ENCODE data around the gene TMEM203. TPM values are rescaled to one million over a fixed set of nuclear protein-coding genes. Genes with fewer than 3 reads are reported as not detected.

The TMEM203 gene
- total and polyA plus RNA-seq, 2 experiments from 2014 or later = 32.7 to 53.4 TPM

DNA sequence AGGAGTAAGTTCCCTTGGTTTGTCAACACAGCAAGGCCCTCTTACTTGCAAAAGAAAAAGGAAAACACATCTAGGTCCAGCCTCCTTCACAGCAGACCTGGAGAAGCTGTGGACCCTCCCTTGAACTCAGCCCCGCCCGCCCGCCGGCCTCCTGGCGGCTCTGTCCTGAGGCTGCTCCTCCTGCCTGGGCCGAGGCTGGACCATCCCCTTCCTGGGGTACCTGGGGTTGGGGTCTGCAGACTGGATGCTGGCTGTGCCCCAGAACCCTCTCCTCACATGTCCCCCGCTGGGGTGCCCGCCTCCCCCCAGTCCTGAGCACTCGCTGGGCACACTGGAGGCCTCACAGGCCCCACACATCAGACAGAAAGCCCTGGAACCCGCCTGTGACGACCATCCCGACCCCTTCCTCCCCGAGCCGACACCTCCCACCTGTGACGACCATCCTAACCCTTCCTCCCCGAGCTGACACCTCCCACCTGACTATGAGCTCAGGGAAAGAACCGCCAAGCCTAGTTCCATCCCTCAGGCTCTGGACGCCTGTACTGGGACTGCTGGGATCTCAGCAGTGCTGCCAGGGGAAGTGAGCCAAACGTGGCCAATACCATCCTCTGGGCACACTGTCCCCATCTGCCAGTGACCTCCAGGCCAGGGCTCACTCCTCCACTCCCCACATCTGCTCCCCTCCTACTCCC is 26.4 kb downstream of the TMEM203 start:
- Histone ChIP-seq H3K4me1 (ENCODE audit: insufficient read depth) (no peaks in the 10 kb centered on the region), H3F3A (replicated peaks; ENCODE audit: low read depth) (peaks cover 7% of the 10 kb centered on the region; the same call in 1 of the 2 replicates), H3K4me3 (no peak overlapping the region), H3K4me2 (no peak overlapping the region), H3K36me3 (ENCODE audit: insufficient read depth) (no peaks in the 10 kb centered on the region), H3K79me2 (replicated peaks; ENCODE audit: insufficient read depth) (no peaks in the 10 kb centered on the region), H2AFZ (no peak overlapping the region), H3K27me3 (ENCODE audit: insufficient read depth) (no peaks in the 10 kb centered on the region), H3K27ac (ENCODE audit: low read depth) (no peak overlapping the region), H3K9me2 (ENCODE audit: insufficient read depth) (no peaks in the 10 kb centered on the region), H4K20me1 (replicated peaks; ENCODE audit: insufficient read depth) (no peaks in the 10 kb centered on the region)
- TF ChIP-seq JUNB (IDR thresholded peaks at IDR 0.05; ENCODE audit: unreplicated experiment) = no peak
- Mint-ChIP-seq H3K4me1 (no peaks in the 10 kb centered on the region; the same call in 1 of the 3 replicates), H3K27ac (no peak overlapping the region), H3K4me3 (no peak overlapping the region), H3K27me3 (ENCODE audit: insufficient read depth, low read depth, poor library complexity) (peaks cover 4% of the 10 kb centered on the region), H3K36me3 (ENCODE audit: low read depth) (peaks cover 21% of the 10 kb centered on the region), H3K9me3 (no peaks in the 10 kb centered on the region)
- no peak for ATAC-seq
- no peak for DNase-seq (ENCODE audit: low spot score)

DNA sequence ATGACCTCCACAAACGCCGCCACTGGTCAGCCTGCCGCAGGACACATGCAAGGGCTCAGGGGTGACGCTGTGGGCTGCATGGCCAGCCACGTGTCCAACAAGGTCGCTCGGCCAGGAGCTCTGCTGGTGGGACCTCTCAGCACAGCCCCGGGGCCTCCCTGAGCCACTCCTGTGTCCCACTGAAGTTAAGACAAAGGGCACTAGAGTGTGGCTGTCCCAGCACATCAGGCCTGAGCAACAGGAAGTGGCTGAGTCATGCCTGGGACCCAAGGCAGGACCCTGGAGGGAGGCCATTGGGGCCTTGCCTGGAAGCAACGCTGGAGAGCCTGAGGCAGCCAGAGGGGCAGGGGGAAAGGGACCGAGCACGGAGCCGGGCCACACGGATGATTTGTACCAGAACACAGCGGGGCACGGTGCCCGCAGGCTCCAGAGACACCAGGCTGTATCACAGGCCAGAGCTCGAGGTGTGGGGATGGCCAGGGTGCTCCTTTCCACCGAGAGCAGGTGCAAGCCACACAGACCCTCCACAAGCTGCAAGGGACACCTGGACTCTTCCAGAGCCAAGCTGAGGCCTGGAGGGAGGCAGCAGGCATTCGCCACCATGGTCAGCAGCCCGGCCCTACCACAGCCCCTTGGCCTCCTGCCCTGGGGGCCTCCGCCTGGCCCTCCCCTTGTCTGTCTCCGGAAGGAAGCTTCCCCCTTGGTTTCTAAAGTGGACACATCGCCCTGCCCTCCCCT is 27.1 kb downstream of the TMEM203 start:
- H2AFZ ChIP-seq = no peak overlapping the region
- peaks cover 7% of the 10 kb centered on the region; the same call in 1 of the 2 replicates for H3F3A ChIP-seq (replicated peaks; ENCODE audit: low read depth)
- no peaks in the 10 kb centered on the region; the same call in 1 of the 3 replicates for H3K4me1 Mint-ChIP-seq
- no peaks in the 10 kb centered on the region for H3K79me2 ChIP-seq (replicated peaks; ENCODE audit: insufficient read depth)
- no peak for DNase-seq (ENCODE audit: low spot score)
- ATAC-seq = no peak
- no peaks in the 10 kb centered on the region for H3K27me3 ChIP-seq (ENCODE audit: insufficient read depth)
- H3K36me3 ChIP-seq (ENCODE audit: insufficient read depth) = no peaks in the 10 kb centered on the region
- no peaks in the 10 kb centered on the region for H4K20me1 ChIP-seq (replicated peaks; ENCODE audit: insufficient read depth)
- H3K9me3 Mint-ChIP-seq = no peaks in the 10 kb centered on the region
- H3K27ac Mint-ChIP-seq = no peak overlapping the region
- H3K4me3 Mint-ChIP-seq = no peak overlapping the region
- no peak overlapping the region for H3K4me3 ChIP-seq
- H3K27ac ChIP-seq (ENCODE audit: low read depth) = no peak overlapping the region
- H3K4me2 ChIP-seq = no peak overlapping the region
- H3K27me3 Mint-ChIP-seq (ENCODE audit: insufficient read depth, low read depth, poor library complexity) = peaks cover 6% of the 10 kb centered on the region
- peaks cover 16% of the 10 kb centered on the region for H3K36me3 Mint-ChIP-seq (ENCODE audit: low read depth)
- no peaks in the 10 kb centered on the region for H3K9me2 ChIP-seq (ENCODE audit: insufficient read depth)
- no peaks in the 10 kb centered on the region for H3K4me1 ChIP-seq (ENCODE audit: insufficient read depth)
- TF ChIP-seq ZNF114 (CRISPR knock-in tag; IDR thresholded peaks at IDR 0.05) (no peak), STAT1 (IDR thresholded peaks at IDR 0.05; ENCODE audit: unreplicated experiment) (no peak), POLR2AphosphoS5 (IDR thresholded peaks at IDR 0.05; ENCODE audit: low read depth) (no peak), REST (IDR thresholded peaks at IDR 0.05; ENCODE audit: unreplicated experiment) (no peak), CREB1 (CRISPR knock-in tag; IDR thresholded peaks at IDR 0.05; ENCODE audit: low read depth) (no peak), EZH2 (IDR thresholded peaks at IDR 0.05; ENCODE audit: low read depth, unreplicated experiment) (no peak), NANOG (IDR thresholded peaks at IDR 0.05; ENCODE audit: borderline replicate concordance) (no peak), ETS1 (IDR thresholded peaks at IDR 0.05) (no peak)
- TF ChIP-seq, protein P1, sequence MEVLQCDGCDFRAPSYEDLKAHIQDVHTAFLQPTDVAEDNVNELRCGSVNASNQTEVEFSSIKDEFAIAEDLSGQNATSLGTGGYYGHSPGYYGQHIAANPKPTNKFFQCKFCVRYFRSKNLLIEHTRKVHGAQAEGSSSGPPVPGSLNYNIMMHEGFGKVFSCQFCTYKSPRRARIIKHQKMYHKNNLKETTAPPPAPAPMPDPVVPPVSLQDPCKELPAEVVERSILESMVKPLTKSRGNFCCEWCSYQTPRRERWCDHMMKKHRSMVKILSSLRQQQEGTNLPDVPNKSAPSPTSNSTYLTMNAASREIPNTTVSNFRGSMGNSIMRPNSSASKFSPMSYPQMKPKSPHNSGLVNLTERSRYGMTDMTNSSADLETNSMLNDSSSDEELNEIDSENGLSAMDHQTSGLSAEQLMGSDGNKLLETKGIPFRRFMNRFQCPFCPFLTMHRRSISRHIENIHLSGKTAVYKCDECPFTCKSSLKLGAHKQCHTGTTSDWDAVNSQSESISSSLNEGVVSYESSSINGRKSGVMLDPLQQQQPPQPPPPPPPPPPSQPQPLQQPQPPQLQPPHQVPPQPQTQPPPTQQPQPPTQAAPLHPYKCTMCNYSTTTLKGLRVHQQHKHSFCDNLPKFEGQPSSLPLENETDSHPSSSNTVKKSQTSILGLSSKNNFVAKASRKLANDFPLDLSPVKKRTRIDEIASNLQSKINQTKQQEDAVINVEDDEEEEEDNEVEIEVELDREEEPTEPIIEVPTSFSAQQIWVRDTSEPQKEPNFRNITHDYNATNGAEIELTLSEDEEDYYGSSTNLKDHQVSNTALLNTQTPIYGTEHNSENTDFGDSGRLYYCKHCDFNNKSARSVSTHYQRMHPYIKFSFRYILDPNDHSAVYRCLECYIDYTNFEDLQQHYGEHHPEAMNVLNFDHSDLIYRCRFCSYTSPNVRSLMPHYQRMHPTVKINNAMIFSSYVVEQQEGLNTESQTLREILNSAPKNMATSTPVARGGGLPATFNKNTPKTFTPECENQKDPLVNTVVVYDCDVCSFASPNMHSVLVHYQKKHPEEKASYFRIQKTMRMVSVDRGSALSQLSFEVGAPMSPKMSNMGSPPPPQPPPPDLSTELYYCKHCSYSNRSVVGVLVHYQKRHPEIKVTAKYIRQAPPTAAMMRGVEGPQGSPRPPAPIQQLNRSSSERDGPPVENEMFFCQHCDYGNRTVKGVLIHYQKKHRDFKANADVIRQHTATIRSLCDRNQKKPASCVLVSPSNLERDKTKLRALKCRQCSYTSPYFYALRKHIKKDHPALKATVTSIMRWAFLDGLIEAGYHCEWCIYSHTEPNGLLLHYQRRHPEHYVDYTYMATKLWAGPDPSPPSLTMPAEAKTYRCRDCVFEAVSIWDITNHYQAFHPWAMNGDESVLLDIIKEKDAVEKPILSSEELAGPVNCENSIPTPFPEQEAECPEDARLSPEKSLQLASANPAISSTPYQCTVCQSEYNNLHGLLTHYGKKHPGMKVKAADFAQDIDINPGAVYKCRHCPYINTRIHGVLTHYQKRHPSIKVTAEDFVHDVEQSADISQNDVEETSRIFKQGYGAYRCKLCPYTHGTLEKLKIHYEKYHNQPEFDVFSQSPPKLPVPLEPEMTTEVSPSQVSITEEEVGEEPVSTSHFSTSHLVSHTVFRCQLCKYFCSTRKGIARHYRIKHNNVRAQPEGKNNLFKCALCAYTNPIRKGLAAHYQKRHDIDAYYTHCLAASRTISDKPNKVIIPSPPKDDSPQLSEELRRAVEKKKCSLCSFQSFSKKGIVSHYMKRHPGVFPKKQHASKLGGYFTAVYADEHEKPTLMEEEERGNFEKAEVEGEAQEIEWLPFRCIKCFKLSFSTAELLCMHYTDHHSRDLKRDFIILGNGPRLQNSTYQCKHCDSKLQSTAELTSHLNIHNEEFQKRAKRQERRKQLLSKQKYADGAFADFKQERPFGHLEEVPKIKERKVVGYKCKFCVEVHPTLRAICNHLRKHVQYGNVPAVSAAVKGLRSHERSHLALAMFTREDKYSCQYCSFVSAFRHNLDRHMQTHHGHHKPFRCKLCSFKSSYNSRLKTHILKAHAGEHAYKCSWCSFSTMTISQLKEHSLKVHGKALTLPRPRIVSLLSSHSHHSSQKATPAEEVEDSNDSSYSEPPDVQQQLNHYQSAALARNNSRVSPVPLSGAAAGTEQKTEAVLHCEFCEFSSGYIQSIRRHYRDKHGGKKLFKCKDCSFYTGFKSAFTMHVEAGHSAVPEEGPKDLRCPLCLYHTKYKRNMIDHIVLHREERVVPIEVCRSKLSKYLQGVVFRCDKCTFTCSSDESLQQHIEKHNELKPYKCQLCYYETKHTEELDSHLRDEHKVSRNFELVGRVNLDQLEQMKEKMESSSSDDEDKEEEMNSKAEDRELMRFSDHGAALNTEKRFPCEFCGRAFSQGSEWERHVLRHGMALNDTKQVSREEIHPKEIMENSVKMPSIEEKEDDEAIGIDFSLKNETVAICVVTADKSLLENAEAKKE (CRISPR knock-in tag; IDR thresholded peaks at IDR 0.05) = no peak
